ENCODE results near the gene ABCA1.

The ABCA1 gene

DNA sequence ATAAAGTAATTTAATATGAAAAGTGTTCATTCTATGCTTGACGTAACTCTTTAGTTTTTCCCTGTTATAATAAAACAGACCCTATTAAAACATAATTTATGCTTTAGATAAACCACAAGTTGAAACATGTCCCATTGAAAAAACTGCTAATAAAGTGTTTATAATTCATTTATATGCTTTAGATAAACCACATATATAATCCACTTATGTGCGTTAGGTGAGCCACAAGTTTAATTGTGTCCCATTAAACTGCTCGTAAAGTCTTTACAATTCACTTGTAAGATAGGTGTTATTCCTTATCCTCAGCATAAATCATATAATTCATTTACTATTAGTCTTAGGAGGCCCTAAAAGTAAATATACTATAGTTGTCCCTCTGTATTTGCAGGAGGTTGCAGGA, 160.4 kb downstream of the ABCA1 start:
- no peak for DNase-seq (ENCODE audit: low spot score)

DNA sequence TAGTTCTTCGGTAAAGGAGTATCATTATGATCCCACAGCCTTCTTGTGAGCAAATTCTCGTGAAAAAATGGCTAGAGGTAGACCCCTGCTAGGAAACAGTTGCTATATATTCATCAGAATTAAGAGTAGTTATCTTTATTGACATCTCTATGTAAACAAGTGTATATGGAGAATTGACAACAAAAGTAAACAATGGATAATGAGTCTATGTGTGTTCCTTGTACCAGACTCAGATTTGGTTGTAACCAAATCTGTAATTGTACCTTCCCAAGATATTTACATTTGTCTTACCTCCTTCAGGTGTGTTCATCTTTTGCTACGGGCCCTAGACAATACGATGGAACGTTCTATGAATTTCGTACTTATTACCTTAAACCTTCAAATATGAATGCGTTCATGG, 161.9 kb downstream of the ABCA1 start:
- DNase-seq (ENCODE audit: low spot score) = no peak

DNA sequence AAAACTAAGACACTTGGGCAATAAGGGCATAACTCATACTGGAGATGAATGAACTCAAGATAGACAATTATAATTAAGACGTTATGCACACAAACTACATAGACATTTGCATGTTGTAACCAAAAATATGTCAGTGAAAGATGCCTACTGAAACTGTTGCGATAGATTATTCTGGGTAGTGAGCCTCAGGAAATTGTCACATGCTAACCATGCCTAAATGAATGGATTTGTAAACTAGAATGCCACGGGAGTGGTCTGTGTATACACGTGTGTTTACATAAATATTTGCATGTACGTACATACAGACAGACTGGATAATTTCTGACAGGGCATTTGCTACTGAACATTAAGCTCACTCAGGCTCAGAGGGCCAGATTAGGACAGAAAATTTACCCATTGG, 162.8 kb downstream of the ABCA1 start:
- DNase-seq (ENCODE audit: low spot score) = no peak

DNA sequence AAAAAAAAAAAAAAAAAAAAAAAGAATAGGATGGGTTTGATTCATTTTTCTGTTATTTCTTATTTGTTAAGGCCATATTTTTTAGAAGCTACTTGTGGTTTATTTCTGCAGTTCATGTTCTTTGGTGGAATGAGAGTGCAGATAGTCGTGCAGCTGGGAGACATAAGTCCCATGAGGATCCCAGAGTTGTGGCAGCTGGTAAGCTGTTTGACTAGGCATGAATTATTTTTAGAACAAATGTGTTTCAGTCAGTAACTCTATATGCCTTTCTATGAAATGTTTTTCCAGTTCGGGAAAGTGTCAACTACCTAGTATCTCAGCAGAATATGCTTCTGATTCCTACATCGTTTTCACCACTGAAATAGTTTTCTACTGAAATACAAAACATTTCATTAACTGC, 169.0 kb downstream of the ABCA1 start:
- no peak for DNase-seq (ENCODE audit: low spot score)

DNA sequence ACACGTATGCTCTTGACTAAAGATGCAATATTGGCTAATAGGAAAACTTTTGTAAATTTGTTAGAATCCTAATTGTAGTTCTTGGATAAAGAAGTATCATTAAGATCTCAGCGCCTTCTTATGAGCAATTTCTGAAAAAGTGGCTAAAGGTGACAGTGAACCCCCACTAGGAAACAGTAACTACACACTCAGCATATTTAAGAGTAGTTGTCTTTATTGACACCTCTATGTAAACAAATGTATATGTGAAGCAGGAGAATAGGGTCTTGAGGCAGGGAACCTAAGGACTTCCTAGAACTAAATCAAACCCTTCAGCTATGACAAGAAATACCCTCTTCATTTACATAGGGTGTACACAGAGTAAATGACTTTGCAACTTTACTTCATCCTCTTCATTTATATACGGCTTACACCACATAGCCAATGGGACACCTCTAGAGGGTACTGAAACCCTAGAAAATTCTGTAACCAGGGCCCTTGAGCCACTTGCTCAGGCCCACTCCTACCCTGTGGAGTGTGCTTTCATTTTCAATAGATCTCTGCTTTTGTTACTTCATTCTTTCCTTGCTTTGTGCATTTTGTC, 177.7 kb downstream of the ABCA1 start:
- DNase-seq (ENCODE audit: low spot score) = no peak

DNA sequence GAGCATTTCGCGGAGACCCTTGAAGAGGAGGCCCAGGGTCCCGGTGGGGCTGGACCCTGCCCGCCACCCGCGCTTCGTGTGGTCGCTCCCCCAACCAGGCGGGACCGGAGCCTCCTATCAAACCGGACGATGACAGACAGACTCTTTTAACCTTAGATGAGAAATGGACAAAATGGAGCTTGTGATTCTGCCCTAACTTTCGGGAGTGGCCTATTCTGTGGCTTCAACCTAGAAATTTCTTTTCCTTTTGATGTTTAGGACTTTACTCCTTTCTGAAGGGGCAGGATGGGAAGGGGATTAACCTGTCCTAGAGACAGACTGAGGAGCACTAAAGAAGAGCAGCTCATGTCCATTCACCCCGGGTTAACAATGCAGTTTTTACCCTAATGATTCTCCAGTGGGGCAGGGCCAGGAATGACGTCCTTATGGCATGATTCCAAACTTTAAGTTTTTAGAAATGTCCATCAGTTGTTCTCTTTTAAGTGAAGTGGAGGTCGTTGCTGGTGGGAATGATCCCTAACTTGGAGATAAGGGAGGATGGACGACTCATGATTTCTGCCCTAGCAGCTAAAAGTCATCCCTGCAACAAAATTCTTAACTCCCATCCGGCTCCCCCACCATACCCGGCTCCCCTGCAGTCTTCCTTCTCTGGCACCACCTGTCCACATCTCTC, 179.5 kb downstream of the ABCA1 start:
- peak; percentile 55 for DNase-seq (ENCODE audit: low spot score)

DNA sequence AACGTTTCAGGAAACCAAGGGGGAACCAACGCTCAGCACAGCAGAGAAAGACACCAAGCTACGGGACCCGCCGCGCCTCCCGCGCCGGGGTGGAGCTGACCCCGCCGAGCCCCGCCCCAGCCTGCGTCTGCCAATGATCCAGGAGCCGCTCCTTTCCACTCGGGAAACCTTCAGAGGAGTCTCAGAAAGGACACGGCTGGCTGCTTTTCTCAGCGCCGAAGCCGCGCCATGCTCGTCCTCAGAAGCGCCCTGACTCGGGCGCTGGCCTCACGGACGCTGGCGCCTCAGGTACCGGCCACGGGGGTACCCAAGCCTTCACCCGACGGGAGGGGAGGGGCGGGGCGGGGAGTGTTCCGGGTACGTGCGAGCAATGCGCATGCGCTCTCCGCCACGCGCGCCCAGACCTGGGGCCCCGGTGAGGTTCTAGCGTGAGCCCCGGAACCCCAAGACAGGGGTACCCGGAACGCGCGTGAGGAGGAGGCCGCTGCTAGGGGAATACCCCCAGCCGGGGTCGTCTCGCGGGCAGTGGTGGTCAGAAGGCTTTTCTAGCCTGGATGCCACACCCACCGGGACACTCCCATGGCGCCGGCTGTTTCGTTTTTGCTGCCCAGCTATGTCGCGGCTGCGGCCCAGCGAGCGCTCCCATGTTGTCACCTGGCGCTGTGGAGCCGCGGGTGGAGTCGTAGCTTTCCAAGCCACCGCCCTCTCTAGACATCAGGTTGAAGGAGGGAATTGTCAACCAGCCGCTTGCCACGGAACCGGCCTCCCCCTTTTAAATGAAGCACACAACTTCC, 180.2 kb downstream of the ABCA1 start, which contains the start of gene NIPSNAP3A:
TSS of gene NIPSNAP3A (plus strand) at position 119 of the 794 bp plus-strand sequence. CDS start at position 229, 110 bp downstream.
- peak; percentile 89 for DNase-seq (ENCODE audit: low spot score)

DNA sequence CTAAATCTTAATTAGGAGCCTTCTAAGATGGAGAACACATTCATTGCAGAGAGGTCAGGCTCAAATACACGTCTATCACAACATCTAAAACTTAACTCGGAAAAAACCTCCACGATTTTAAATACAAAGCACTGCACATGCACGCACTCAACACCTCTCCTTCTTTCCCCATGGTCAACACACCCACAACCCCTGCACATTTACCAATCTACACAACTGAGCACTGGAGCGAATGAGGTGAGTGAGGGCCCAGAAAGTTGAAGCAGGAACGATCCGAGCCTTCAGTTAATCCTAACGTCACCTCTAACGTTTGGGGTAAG, 180.8 kb downstream of the ABCA1 start:
- DNase-seq (ENCODE audit: low spot score) = no peak

DNA sequence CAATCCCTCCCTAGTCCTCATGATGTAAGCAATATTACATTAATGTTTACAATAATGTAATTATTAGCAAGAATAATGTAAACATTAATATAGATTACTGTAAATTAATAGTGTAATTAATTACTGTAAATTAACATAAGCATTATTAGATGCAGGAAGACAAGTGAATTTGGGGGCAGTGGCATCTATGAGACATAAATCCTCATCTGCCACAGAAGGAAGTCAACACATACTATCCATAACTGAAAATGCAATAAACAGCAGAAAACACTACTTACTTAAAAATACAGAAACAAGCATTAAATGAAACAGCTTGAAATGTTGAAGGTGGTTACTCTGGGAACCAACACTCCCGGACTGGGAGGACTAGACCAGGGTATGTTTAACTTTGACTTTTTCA, 181.2 kb downstream of the ABCA1 start:
- DNase-seq (ENCODE audit: low spot score) = no peak

DNA sequence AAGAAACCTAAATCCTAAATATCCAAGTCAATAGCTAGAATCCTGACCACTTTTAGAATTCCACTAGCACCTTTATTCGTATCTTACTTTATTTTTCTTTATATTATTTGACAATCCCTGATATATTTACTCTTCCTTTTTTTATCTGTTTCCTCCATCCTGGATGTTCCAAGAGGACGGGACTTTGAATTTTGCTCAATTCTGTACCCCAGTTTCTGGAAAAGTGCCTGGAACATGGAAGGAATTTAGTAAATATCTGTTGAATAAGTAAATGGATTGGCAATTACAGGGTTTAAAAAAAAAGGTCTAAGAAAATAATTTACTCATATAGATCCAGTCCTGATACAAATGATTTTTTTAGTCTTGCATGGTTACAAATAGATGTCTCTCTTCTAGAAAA, 181.7 kb downstream of the ABCA1 start:
- DNase-seq (ENCODE audit: low spot score) = no peak

DNA sequence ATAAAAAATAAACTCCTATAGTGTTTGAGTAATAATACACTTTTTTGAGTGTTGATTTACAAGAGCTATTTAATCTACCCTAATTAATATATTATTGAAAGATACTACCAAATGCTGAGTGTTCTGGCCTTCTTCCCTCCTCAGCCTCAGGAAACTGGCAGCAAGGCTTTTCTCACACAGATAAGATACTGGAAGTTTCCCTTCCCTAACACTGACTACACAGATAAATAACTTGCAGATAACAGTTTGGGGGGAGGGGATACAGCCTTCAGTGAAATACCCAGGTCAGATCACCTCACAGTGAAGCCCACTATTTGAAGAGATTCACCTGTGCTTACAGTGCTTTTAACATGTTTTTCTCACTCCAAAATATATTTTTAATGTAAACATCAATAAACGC, 182.1 kb downstream of the ABCA1 start:
- DNase-seq (ENCODE audit: low spot score) = no peak

DNA sequence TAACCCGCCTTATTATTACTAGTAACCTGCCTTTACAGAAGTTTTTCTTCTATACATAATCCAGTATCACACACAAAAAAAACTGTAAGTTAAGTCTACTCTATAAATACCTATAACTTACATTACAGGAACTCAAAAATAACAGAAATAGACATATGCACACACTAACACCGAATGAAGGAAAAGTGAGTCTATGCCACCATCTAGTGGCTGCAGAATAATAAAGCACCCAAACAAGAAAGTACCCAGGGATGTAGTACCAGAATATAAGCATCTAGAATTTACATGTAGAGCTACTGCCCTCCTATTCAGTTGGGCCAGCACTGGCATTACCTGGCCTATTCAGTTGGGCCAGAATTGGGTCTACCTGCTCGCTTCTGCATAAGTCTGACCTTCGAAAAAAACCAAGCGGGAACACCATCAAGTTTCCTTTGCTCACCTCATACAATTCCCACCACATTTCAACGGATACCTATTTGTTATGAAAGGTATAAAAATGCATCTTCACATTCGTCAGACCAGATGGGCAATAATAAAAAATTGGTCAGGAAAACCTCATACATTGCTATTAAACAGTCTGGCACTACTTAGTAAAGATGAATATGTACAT, 184.5 kb downstream of the ABCA1 start:
- DNase-seq (ENCODE audit: low spot score) = peak; percentile 61

DNA sequence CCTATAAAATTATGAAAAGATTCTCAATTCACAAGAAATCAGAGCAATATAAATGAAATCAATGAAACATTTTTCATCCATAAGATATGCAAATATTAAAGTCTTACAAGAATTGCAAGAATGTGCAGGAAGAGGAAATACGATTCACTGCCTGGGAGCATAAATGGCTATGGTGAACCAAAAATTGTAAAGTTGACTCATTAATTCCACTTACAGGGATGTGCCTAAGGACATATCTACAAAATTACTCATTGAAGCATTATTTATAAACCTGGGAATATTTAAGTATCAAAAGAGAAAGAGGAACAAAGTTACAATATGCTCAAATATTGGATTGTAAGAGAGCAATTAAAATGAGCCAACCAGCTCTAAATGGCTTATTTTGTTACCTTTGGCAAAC, 187.3 kb downstream of the ABCA1 start:
- DNase-seq (ENCODE audit: low spot score) = peak; percentile 50

DNA sequence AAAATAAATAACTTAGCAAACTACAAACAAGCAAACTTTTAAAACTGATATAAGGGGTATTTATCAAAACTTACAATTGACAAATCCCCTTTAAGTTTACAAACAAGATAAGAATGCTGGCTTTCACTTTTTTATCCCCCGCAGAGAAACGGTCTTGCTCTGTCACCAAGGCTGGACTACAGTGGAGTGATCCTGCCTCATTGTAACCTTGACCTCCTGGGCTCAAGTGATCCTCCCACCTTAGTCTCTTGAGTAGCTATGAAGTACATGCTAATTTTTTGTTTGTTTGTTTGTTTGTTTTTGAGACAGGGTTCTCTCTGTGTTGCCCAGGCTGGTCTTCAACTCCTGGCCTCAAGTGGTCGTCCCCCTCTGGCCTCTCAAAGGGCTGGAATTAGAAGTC, 189.5 kb downstream of the ABCA1 start:
- no peak for DNase-seq (ENCODE audit: low spot score)
